GM06990 (cell line): ENCODE results near the gene DPF1.

Experiments used
- DNase-seq: peaks from one replicate; pipeline ENCODE4 v3.0.0-alpha.2; 2011; ENCODE audit not compliant: insufficient read length; ENCODE audit errors: extremely low read depth
- H3K27me3 ChIP-seq: replicated peaks from 2 replicates; pipeline ENCODE4 v1.6.0; 2011; ENCODE audit warnings: low read length; ENCODE audit not compliant: control insufficient read depth, insufficient read depth
- H3K36me3 ChIP-seq: 2 replicates; pipeline ENCODE4 v1.5.1; 2011; ENCODE audit warnings: low read length; ENCODE audit not compliant: control insufficient read depth, insufficient read depth
- H3K4me3 ChIP-seq: replicated peaks from 2 replicates; pipeline ENCODE4 v1.5.1; 2011; ENCODE audit warnings: low read depth, mild to moderate bottlenecking, control low read depth, low read length
- TF ChIP-seq, protein P1 (sequence below): IDR thresholded peaks from 2 replicates; pipeline ENCODE4 v1.5.1; 2011; ENCODE audit warnings: low read length, control low read depth, mild to moderate bottlenecking, inconsistent platforms; ENCODE audit not compliant: insufficient read depth, poor library complexity, severe bottlenecking

Gene DPF1

GRCh38 chr19:38196948-38197656, 26.9 kb downstream of the DPF1 start:
- Histone ChIP-seq H3K4me3 (no peak overlapping the region), H3K27me3 (no peaks in the 10 kb centered on the region), H3K36me3 (peaks cover 30% of the 10 kb centered on the region)
- no peak for DNase-seq
- TF ChIP-seq, protein P1, sequence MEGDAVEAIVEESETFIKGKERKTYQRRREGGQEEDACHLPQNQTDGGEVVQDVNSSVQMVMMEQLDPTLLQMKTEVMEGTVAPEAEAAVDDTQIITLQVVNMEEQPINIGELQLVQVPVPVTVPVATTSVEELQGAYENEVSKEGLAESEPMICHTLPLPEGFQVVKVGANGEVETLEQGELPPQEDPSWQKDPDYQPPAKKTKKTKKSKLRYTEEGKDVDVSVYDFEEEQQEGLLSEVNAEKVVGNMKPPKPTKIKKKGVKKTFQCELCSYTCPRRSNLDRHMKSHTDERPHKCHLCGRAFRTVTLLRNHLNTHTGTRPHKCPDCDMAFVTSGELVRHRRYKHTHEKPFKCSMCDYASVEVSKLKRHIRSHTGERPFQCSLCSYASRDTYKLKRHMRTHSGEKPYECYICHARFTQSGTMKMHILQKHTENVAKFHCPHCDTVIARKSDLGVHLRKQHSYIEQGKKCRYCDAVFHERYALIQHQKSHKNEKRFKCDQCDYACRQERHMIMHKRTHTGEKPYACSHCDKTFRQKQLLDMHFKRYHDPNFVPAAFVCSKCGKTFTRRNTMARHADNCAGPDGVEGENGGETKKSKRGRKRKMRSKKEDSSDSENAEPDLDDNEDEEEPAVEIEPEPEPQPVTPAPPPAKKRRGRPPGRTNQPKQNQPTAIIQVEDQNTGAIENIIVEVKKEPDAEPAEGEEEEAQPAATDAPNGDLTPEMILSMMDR: no peak

GRCh38 chr19:38196245-38196837, 27.7 kb downstream of the DPF1 start:
- H3K4me3 ChIP-seq: no peak overlapping the region
- no peak for DNase-seq
- H3K36me3 ChIP-seq: peaks cover 24% of the 10 kb centered on the region
- no peaks in the 10 kb centered on the region for H3K27me3 ChIP-seq
- TF ChIP-seq, protein P1: no peak

DNA sequence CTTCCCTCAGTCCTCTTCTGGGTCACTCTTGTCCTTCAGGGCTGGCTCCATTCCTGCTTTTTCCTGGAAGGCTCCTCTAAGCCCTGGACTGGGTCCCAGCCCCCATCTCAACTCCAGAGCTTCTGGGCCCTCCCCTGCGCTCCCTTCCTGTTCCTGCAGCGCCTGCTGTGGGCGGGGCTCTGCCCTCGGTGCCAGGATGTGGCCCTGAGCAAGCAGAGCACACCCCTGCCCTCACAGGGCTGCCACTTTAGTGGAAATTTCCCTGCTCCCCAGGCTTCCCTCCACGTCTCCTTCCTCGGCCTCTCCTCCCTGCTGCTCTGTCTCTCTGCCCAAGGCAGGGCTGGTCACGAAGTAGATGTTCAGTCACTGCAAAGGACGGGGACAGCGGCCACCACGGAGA, 28.8 kb downstream of the DPF1 start:
- H3K27me3 ChIP-seq: no peaks in the 10 kb centered on the region
- no peak for DNase-seq
- H3K36me3 ChIP-seq: peaks cover 24% of the 10 kb centered on the region
- no peak overlapping the region for H3K4me3 ChIP-seq
- TF ChIP-seq, protein P1: no peak

- DNase-seq: no peak
- no peak overlapping the region for H3K4me3 ChIP-seq
- no peaks in the 10 kb centered on the region for H3K27me3 ChIP-seq
- peaks cover 22% of the 10 kb centered on the region for H3K36me3 ChIP-seq
- TF ChIP-seq, protein P1: no peak
Measured at GRCh38 chr19:38194061-38194701, 29.8 kb downstream of the DPF1 start.

- H3K4me3 ChIP-seq: no peak overlapping the region
- H3K27me3 ChIP-seq: no peaks in the 10 kb centered on the region
- TF ChIP-seq, protein P1: no peak
- H3K36me3 ChIP-seq: peaks cover 17% of the 10 kb centered on the region
- no peak for DNase-seq
Measured at GRCh38 chr19:38193445-38193844, 30.6 kb downstream of the DPF1 start.
